ENCODE measurements around the gene HMG20B. TPM values are rescaled to one million over a fixed set of nuclear protein-coding genes. Genes with fewer than 3 reads are reported as not detected.

The HMG20B gene
- total RNA-seq, 1 experiment from 2014 or later = 186 TPM

DNA sequence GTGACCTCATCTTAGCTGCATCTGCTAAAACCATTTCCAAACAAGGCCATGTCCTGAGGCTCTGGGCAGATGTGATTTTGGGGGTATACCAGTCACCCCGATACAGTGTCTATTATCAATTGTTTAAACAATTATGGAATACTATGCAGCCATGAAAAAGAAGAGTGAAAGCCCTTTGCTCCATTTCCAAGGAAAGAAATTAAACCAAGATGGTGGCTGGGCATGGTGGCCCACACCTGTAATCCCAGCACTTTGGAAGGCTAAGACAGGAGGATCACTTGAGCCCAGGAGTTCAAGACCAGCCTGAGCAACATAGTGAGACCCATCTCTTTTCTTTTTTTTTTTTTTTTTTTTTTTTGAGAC is 33.0 kb upstream of the HMG20B start (continued):
- TF ChIP-seq, protein P1, sequence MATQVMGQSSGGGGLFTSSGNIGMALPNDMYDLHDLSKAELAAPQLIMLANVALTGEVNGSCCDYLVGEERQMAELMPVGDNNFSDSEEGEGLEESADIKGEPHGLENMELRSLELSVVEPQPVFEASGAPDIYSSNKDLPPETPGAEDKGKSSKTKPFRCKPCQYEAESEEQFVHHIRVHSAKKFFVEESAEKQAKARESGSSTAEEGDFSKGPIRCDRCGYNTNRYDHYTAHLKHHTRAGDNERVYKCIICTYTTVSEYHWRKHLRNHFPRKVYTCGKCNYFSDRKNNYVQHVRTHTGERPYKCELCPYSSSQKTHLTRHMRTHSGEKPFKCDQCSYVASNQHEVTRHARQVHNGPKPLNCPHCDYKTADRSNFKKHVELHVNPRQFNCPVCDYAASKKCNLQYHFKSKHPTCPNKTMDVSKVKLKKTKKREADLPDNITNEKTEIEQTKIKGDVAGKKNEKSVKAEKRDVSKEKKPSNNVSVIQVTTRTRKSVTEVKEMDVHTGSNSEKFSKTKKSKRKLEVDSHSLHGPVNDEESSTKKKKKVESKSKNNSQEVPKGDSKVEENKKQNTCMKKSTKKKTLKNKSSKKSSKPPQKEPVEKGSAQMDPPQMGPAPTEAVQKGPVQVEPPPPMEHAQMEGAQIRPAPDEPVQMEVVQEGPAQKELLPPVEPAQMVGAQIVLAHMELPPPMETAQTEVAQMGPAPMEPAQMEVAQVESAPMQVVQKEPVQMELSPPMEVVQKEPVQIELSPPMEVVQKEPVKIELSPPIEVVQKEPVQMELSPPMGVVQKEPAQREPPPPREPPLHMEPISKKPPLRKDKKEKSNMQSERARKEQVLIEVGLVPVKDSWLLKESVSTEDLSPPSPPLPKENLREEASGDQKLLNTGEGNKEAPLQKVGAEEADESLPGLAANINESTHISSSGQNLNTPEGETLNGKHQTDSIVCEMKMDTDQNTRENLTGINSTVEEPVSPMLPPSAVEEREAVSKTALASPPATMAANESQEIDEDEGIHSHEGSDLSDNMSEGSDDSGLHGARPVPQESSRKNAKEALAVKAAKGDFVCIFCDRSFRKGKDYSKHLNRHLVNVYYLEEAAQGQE (IDR thresholded peaks at IDR 0.05; ENCODE audit: low read depth) = no peak
- TF ChIP-seq, protein P2, sequence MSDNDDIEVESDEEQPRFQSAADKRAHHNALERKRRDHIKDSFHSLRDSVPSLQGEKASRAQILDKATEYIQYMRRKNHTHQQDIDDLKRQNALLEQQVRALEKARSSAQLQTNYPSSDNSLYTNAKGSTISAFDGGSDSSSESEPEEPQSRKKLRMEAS (IDR thresholded peaks at IDR 0.05) = no peak
- no peak for TF ChIP-seq RAD21 (IDR thresholded peaks at IDR 0.05; ENCODE audit: low read depth)

DNA sequence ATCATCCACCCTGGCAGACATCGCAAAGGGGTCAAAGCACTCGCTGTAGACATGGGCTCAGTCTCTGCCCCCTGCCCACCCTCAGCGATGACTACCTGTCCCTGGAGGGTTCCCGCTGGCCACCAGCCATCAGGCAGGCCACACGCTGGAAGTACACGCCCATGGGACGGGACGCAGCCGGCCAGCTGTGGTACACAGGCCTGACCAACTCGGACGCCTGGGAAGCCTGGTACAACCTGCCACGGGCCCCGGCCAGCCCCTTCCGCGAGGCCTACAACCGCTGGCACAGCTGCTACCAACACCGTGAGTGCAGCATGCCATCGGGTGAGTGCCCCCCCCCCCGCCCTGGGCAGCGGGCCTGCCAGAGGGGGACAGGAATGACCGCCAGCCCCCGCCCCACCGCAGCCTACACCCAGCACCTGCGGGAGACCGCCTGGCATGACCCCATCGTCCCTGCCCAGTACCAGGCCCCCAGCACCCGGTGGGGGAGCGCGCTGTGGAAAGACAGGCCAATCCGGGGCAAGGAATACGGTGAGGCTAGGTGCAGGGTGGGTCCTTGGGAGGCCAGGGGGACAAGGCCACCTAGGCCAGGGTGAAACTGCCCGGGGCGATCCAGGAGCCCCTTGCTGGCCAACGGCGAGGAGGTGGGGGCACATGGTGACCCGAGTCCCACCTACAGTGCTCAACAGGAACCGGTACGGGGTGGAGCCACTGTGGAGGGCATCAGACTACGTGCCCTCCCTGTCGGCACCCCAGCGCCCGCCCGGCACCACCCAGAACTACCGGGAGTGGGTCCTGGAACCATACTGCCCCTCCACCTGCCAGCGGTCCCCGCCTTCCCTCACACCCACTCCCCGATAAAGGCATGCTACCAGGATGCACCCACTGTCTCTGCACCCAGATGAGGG is 29.3 kb upstream of the HMG20B start:
- ChIA-PET POLR2A (interaction anchor here (0.9 kb wide), 1 partner anchor 1096 kb away, joined by 3 read pairs; no protein-coding TSS in a partner anchor), RAD21 (ENCODE audit: low non-redundant PET in 1 of 2, low total read pairs in 2 of 2, uncharacterized antibody in 2 of 2, unreplicated experiment in 2 of 2) (no interaction called here), CTCF (no interaction called here)
- no peak for ATAC-seq
- Histone ChIP-seq H3K9me3 (ENCODE audit: control insufficient read depth in 1 of 2, insufficient read depth in 1 of 2, low read depth in 1 of 2, low read length in 2 of 2) (no peaks in the 10 kb centered on the region), H3K4me1 (ENCODE audit: control insufficient read depth in 1 of 2, insufficient read depth in 2 of 2, low read length in 2 of 2) (peaks cover 3 to 24% of the 10 kb centered on the region in 2 experiments; a peak in 3 of 4 replicates), H3K79me2 (ENCODE audit: insufficient read depth, low read length) (peaks cover 6% of the 10 kb centered on the region; the same call in 1 of the 2 replicates), H3K27me3 (ENCODE audit: insufficient read depth, low read length) (no peaks in the 10 kb centered on the region), H2AFZ (ENCODE audit: low read depth, low read length, poor library complexity, severe bottlenecking) (no peak overlapping the region), H4K20me1 (ENCODE audit: insufficient read depth) (peaks cover 5% of the 10 kb centered on the region; the same call in 1 of the 2 replicates), H3K4me3 (replicated peaks in 1 of 2; ENCODE audit: low read depth in 1 of 2, low read length in 2 of 2) (no peak overlapping the region), H3K9me2 (ENCODE audit: insufficient read depth) (no peaks in the 10 kb centered on the region), H3K4me2 (ENCODE audit: low read length) (no peak overlapping the region), H3K36me3 (ENCODE audit: control insufficient read depth in 1 of 2, insufficient read depth in 2 of 2, low read length in 2 of 2) (peaks cover 11 to 17% of the 10 kb centered on the region in 2 experiments), H3K27ac (ENCODE audit: low read depth, low read length) (no peak overlapping the region; the same call in 1 of the 2 replicates), H3K9ac (ENCODE audit: low read length) (no peak overlapping the region)
- intact Hi-C loops (cut with micrococcal nuclease) = no loop called here
- BruUV-seq (replicated peaks) = no TSS peak
- no peak for TF ChIP-seq ZFX (IDR thresholded peaks at IDR 0.05)
- no peak for DNase-seq (ENCODE audit: low read depth, low spot score)

Measured in HCT116 (cell line).